Astrocyte (in vitro differentiated cells and primary cell): Measurements from ENCODE around the gene SPATA2. TPM values are rescaled to one million over a fixed set of nuclear protein-coding genes. Genes with fewer than 3 reads are reported as not detected.

ENCODE experiments used
- DNase-seq: peaks from one replicate; pipeline ENCODE4 v3.0.0-alpha.2; 2010; ENCODE audit warnings: low read depth
- FAIRE-seq: peaks from 2 replicates; lab custom pipeline; 2011; peaks lifted over from hg19 to GRCh38; lab: Jason Lieb, UNC
- H2AFZ ChIP-seq: 2 replicates; pipeline ENCODE4 v1.6.0; 2012; ENCODE audit warnings: low read depth, low read length, inconsistent platforms
- H3K27ac ChIP-seq: 2 replicates; pipeline ENCODE4 v1.5.1; 2011; ENCODE audit warnings: low read depth, low read length, inconsistent platforms
- H3K27me3 ChIP-seq: 2 replicates; pipeline ENCODE4 v1.6.0; 2011; ENCODE audit warnings: low read length, inconsistent platforms; ENCODE audit not compliant: insufficient read depth
- H3K36me3 ChIP-seq: 2 replicates; pipeline ENCODE4 v1.5.1; 2011; ENCODE audit warnings: low read length, inconsistent platforms; ENCODE audit not compliant: insufficient read depth
- H3K4me1 ChIP-seq: 2 replicates; pipeline ENCODE4 v1.5.1; 2011; ENCODE audit warnings: low read length, inconsistent platforms; ENCODE audit not compliant: insufficient read depth
- H3K4me2 ChIP-seq: 2 replicates; pipeline ENCODE4 v1.6.0; 2012; ENCODE audit warnings: low read length, inconsistent platforms
- H3K4me3 ChIP-seq: 2 replicates; pipeline ENCODE4 v1.5.1; 2011; ENCODE audit warnings: low read depth, mild to moderate bottlenecking, low read length, inconsistent platforms; ENCODE audit not compliant: insufficient read depth
- H3K79me2 ChIP-seq: 2 replicates; pipeline ENCODE4 v1.6.0; 2012; ENCODE audit warnings: mild to moderate bottlenecking, low read length, inconsistent platforms; ENCODE audit not compliant: insufficient read depth
- H3K9ac ChIP-seq: 2 replicates; pipeline ENCODE4 v1.6.0; 2012; ENCODE audit warnings: mild to moderate bottlenecking, low read length, inconsistent platforms
- H3K9me3 ChIP-seq: 2 replicates; pipeline ENCODE4 v1.5.1; 2012; ENCODE audit warnings: low read depth, mild to moderate bottlenecking, low read length, inconsistent platforms; ENCODE audit not compliant: insufficient read depth
- H4K20me1 ChIP-seq: 2 replicates; pipeline ENCODE4 v1.6.0; 2012; ENCODE audit warnings: low read length, inconsistent platforms; ENCODE audit not compliant: insufficient read depth
- H3K27ac Mint-ChIP-seq: one replicate; pipeline ENCODE4 v1.8.0; 2021; ENCODE audit warnings: mild to moderate bottlenecking, mixed read lengths; ENCODE audit not compliant: unreplicated experiment
- H3K27me3 Mint-ChIP-seq: one replicate; pipeline ENCODE4 v1.8.0; 2021; ENCODE audit warnings: low read depth, mixed read lengths; ENCODE audit not compliant: unreplicated experiment
- H3K36me3 Mint-ChIP-seq: one replicate; pipeline ENCODE4 v1.8.0; 2021; ENCODE audit warnings: low read depth, mixed read lengths; ENCODE audit not compliant: unreplicated experiment
- H3K4me1 Mint-ChIP-seq: one replicate; pipeline ENCODE4 v1.8.0; 2021; ENCODE audit warnings: low read depth, mixed read lengths; ENCODE audit not compliant: unreplicated experiment
- H3K4me3 Mint-ChIP-seq: one replicate; pipeline ENCODE4 v1.8.0; 2021; ENCODE audit warnings: mild to moderate bottlenecking, moderate library complexity, mixed read lengths; ENCODE audit not compliant: unreplicated experiment
- H3K9me3 Mint-ChIP-seq: one replicate; pipeline ENCODE4 v1.8.0; 2021; ENCODE audit warnings: mild to moderate bottlenecking, mixed read lengths; ENCODE audit not compliant: unreplicated experiment
- CTCF ChIP-seq: IDR thresholded peaks from 2 replicates; pipeline ENCODE4 v1.5.1; 2011; ENCODE audit warnings: low read depth, mild to moderate bottlenecking, inconsistent platforms, low read length, moderate library complexity; ENCODE audit not compliant: insufficient read depth
- EZH2 ChIP-seq: IDR thresholded peaks from 2 replicates; pipeline ENCODE4 v1.6.1; 2012; ENCODE audit warnings: mild to moderate bottlenecking, low read length, inconsistent platforms; ENCODE audit not compliant: insufficient read depth
- total RNA-seq: library from RNA; stranded (reverse); gene quantifications from 2 replicates; pipeline ENCODE4 v1.2.1, GENCODE V29; 2021

Gene SPATA2
- total RNA-seq, 1 donor from 2014 or later: 7.3 TPM

- Histone ChIP-seq H3K36me3 (peaks cover 2% of the 10 kb centered on the region), H3K9me3 (no peaks in the 10 kb centered on the region), H3K9ac (no peak overlapping the region), H2AFZ (no peak overlapping the region), H3K79me2 (no peaks in the 10 kb centered on the region), H3K4me1 (peaks cover under 1% of the 10 kb centered on the region), H3K27me3 (no peaks in the 10 kb centered on the region), H3K4me3 (no peak overlapping the region), H4K20me1 (no peaks in the 10 kb centered on the region), H3K27ac (no peak overlapping the region), H3K4me2 (no peak overlapping the region)
- Mint-ChIP-seq H3K9me3 (no peaks in the 10 kb centered on the region), H3K4me1 (peaks cover 13% of the 10 kb centered on the region), H3K36me3 (peaks cover 6% of the 10 kb centered on the region), H3K27ac (no peak overlapping the region), H3K4me3 (no peak overlapping the region), H3K27me3 (no peaks in the 10 kb centered on the region)
- TF ChIP-seq EZH2 (no peak), CTCF (no peak)
- no peak for DNase-seq
- no peak for FAIRE-seq
Measured at GRCh38 chr20:49882171-49882970, 33.0 kb downstream of the SPATA2 start.

GRCh38 chr20:49880724-49881445 is 34.4 kb downstream of the SPATA2 start:
- no peak for DNase-seq
- Mint-ChIP-seq H3K9me3 (no peaks in the 10 kb centered on the region), H3K27me3 (no peaks in the 10 kb centered on the region), H3K4me3 (no peak overlapping the region), H3K36me3 (peaks cover 6% of the 10 kb centered on the region), H3K4me1 (peaks cover 5% of the 10 kb centered on the region), H3K27ac (no peak overlapping the region)
- Histone ChIP-seq H2AFZ (no peak overlapping the region), H3K9ac (no peak overlapping the region), H3K36me3 (peaks cover 3% of the 10 kb centered on the region), H3K4me3 (no peak overlapping the region), H3K27me3 (no peaks in the 10 kb centered on the region), H3K4me2 (no peak overlapping the region), H3K9me3 (no peaks in the 10 kb centered on the region), H3K27ac (no peak overlapping the region), H3K4me1 (no peaks in the 10 kb centered on the region), H4K20me1 (no peaks in the 10 kb centered on the region), H3K79me2 (no peaks in the 10 kb centered on the region)
- FAIRE-seq: no peak
- TF ChIP-seq EZH2 (no peak), CTCF (no peak)
